HG02852 (cell line): ENCODE measurements around the gene MFSD12.
A peak's percentile ranks its signal among the peaks of the same experiment; 100 is the strongest.

Experiments used
- ATAC-seq: cut with Tn5 transposase; IDR thresholded peaks from one replicate; pipeline ENCODE4 v1.9.1; 2021; ENCODE audit warnings: mild to moderate bottlenecking, moderate library complexity; ENCODE audit not compliant: unreplicated experiment

Gene MFSD12

DNA sequence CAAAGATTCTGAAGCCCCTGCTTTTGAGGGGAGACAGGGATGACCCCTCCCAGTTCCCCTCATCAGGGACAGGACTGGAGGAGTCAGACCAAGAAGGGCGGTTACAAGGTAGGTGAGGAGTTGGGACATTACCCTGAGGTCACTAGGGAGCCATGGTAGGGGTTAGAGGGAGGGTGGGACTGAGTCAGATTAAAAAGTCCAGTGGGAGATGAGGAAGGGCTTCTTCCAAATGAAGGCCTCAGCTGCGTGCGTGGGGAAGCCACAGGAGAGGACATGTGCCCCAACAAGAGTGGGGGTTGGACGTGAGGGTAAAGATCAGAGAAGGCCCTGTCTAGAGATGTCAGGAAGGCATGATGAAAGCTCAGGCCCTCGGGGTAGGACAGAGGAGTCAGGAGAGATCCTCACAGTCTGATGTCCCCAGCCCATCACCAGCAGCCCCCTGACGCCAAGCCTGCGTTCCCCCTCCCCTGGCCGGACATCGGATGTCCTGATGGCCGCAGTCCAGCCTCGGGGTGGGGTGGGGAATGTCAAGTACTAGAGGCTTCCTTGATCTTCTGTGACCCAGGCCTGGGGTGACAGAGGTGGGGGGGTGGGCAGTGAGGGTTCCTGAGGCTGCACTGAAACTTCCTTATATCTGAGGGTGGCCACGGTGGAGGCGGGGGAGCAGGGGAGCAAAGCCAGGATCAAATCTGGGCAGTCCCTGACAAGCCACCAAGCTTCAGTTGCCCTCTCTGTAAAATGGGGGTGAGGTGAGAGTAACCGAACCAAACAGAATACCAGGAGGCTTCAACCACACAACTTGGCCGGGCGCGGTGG lies 6.5 kb upstream of the MFSD12 start:
- no peak for ATAC-seq

DNA sequence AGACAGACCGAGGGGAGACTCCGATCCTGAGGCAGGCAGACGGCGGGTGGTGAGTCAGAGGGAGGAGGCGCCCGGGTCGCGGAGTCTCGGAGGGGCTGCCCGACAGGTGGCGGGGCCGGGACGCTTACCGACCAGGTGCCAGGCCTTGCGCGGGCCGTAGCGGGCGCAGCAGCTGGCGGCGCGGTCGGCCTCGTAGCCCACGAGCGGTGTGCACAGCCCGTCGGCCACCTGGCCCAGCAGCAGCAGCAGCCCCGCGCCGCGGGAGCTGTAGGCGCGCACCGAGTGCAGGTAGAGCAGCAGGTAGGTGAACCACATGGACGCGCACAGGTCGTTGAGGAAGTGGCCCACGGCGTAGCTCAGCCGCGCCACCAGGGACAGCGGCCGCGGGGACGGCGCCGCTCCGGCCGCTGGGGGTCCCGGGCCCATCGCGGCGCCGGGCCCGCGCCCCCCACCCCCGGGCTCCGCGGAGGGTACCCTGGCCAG lies 367 bp downstream of the MFSD12 start:
- peak; percentile 28 for ATAC-seq

DNA sequence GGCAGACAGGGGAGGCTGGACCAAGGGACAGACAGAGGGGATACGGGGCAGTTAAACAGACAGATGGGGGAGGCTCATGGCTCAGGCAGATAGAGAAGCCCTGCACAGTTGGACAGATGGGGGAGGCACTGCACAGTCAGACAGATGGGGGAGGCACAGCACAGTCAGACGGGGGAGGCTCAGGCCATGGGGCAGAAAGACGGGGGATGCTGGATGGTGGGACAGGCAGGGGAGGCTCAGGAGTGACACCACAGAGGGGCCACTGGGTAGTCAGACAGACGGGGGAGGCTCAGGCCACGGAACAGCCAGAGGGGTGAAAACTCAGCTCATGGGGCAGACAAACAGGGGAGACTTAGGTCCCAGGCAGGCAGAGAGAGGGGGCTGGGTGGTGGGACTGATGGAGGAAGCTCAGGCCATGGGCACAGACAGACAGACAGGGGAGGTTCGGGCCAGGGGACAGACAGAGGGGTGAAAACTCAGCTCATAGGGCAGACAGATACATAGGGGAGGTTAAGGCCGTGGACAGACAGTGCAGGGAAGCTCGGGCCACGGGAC lies 886 bp downstream of the MFSD12 start:
- ATAC-seq: no peak

DNA sequence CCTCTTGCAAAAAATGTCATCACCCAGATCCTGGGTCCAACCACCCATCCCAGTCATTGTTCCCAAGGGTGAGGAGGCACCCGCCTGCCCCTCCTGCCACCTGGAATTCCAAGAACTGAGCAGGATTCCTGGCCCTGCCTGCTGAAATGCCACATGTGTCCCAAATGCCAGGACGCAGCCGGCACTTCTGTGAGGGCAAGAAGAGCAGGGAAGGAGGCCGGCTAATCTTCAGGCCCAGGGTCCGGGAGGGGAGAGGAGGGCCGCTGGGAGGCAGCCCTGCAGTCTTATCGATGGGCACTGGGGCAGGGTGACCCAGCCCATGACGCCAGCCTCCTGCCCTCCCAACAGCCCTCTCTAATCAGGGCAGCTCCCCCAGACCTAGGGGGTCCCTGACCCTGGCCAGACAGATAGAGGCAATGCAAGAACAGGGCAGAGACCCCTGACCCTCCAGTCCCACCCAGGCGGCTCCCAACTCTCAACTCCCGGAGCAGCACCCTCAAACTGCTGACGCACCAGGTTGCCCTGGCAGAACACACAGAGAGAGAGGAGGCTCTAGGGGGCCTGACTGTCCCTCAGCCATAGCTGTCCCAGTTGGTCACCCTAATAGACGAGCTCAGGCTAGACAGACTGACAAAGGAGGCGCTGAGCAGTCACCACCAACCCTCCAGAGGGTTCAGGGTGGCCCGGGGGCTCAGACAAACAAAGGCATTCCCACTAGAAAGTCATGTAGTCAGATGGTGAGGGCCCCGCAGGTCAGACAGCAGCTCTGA lies 1.5 kb downstream of the MFSD12 start:
- ATAC-seq: no peak

DNA sequence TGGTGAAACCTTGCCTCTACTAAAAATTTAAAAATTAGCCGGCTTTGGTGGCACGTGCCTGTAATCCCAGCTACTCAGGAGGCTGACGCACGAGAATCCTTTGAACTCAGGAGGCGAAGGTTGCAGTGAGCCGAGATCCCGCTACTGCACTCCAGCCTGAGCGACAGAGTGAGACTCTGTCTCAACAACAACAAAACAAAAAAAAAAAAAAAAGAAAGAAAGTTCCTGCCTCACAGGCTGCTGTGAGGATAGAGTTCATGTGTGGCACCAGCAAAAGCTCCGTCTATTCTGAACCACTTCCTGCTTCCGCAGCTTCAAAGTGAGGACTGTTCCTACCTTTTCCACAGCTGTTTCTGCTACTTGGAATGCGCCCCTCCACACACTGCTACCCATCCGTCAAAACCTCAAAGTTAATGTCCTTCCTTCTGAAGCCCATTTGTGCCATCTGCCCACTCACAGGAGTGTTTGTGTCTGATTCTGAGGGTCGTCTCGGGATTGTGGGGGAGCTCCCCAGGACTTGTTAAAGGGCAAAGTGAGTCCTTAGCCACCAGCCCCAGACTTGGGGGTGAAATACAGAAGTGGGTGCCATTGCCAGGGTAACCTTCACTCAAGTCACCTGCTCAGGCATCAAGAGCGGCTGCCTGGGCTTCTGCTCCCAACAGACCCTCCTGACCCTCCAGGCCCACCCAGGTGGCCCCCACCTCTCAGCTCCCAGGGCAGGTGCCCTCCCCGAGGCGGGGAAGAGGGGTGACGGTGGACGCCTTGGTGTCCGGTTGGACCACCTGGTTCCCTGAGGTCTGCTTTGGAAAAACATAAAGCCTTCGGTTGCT lies 2.9 kb downstream of the MFSD12 start:
- ATAC-seq: no peak

DNA sequence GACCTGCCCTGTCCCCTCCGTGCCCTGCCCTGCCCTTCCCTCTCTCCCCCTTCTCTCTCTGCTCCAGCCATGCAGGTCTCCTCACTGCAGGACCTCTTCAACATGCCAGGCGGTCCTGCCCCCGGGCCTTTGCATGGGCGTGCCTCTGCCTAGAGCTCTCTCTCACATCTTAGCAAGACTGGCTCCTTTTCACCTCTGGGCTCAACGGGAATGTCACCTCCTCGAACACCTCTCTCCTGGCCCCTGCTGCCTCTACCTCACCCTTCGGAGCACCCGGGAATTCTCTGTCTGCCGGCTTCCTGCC lies 5.6 kb downstream of the MFSD12 start:
- ATAC-seq: no peak

DNA sequence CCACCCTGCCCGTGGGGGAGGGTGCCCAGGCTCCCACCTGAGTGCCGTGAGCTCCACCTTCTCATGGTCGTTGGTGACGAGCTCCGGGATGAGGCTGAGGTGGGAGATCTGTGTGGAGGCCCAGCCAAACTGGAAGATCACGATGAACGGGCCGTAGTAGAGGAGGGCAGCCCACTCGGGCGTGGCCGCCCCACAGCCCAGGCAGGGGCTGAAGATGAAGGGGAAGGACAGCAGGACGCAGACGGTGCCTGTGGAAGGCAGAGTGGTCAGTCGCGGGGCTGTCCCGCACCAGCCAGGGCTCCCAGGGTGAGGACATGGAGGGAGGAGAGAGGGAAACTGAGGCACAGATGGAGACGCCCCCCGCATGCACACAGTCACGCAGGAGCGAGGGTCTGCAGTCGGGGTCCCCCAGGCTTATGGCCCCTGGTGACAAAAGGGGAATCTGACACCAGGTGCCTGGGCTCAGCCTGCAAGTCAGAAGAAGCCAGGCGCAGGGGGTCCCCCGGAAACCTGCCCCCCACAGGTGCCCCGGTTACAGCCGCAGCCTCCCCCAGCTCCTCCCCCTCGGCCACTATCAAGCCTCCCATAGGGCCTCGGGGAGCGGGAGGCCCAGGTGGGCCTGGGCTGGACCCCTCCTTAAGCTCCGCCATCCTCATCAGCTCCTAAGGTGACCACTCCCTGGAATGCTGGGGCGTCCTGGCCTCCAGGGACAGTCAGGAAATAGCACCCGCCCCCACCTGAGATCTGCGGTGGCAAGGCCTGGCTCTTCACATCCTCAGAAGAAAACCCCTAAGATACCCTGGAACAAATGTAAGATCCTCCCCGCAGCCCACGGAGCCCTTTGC lies 6.2 kb downstream of the MFSD12 start:
- ATAC-seq: no peak

DNA sequence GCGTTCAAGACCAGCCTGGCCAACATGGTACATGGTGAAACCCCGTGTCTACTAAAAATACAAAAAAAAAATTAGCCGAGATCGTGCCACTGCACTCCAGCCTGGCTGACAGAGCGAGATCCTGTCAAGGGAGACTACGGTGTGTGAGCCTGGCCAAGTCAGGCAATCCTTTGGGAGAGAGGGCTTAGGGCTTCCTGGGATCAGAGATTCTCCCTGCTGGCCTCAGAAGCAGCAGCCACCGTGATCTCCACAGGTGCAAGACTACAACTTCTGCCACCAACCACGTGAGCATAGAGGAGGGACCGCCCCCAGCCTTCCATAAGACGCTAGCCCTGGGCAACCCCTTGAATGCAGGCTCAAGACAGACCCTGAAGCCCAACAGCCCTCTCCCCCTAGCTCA lies 7.6 kb downstream of the MFSD12 start:
- ATAC-seq: no peak

DNA sequence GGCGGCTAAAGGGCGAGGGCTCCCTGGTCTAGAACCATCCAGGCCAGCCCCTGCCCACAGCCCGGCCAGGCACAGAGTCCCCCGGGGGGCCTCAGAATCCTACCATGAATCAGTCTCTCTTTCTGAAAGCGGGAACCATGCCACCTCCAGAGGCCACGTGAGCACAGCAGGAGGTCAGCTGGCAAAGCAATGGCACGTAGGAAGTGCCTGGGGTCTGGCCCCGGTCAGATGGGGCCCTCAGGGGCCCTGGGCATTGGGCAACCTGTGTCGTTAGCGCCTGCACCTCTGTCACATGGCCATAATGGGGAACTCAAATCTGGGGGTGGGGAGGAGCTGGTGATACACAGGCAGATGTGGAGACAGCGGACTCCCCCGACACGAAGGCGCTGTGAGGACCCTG lies 8.8 kb downstream of the MFSD12 start:
- no peak for ATAC-seq

DNA sequence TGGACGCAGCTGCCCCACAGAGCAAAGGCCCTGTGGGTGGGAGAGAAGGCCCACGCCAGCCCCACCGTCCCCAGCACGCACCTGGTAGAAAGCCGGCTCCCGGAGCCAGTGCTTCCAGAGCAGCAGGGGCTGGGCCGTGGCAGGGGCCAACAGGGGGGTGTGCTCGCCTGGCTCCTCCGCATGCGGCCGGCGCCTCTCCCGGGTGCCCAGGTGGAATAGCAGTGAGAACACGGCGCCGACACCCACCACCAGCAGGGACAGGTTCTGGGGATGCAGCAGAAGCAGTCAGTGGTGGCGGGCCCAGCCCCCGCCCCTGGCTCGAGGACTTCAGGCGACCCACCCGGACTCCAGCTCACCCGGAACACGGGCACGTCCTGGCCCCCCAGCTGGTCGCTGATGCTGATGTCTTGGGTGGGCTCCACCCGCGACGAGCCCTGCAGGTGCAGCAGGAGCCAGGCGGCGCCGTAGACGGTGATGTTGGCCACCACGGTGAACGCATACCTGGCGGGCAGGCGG lies 9.6 kb downstream of the MFSD12 start:
- ATAC-seq: no peak

DNA sequence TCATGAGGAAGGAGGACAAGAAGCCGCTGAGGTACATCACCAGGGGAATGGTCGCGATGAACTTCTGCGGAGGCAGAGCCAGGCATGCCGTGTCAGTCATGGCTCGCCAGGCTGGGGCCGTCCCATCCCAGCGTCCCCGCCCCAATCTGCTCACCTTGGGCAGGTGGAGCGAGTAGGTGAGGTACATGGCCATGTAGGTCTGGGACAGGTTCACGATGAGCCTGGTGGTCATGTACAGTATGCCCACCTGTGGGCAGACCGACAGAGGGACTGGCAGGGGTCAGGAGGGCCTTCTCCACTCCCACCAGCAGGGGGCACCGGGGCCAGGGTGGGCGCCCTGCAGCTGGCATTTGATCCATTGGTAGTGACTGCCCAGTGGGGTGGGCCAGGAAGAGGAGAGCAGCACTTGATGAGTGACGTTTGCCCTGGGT lies 10.1 kb downstream of the MFSD12 start:
- no peak for ATAC-seq

DNA sequence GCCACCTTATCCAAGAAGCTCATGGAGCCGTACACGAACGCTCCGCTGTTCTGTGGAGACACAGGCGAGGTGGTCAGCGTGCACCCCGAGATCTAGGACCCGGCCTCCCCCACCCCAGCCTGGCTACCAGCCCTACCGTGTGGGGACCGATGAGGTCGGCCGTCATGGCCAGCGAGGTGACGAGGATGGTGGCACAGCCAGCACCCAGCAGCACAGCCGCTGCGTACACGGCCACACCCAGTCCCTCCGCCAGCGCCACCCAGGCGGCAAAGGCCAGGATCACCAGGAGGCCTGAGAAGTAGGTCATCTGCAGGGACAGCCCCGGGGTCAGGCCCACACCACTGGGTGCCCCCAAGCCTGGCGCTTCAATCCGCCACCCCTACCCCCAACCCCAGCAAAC lies 11.3 kb downstream of the MFSD12 start:
- no peak for ATAC-seq

DNA sequence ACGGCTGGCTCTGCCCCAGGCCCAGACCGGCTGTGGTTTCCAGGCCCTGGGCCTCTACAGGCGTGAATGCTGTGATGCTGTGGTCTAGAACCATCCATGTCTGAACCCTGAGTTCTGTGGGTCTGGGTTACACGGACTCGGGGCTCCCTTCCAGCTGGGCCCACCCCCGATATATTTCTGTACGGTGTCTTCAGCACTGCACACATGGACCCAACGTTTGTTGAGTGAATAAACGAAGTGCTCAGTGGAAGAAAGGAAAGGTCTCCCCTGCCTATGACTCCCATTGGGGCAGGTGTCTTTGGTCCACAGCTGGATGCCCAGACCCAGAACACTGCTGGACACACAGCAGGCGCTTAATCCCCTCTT lies 11.7 kb downstream of the MFSD12 start:
- ATAC-seq: no peak

DNA sequence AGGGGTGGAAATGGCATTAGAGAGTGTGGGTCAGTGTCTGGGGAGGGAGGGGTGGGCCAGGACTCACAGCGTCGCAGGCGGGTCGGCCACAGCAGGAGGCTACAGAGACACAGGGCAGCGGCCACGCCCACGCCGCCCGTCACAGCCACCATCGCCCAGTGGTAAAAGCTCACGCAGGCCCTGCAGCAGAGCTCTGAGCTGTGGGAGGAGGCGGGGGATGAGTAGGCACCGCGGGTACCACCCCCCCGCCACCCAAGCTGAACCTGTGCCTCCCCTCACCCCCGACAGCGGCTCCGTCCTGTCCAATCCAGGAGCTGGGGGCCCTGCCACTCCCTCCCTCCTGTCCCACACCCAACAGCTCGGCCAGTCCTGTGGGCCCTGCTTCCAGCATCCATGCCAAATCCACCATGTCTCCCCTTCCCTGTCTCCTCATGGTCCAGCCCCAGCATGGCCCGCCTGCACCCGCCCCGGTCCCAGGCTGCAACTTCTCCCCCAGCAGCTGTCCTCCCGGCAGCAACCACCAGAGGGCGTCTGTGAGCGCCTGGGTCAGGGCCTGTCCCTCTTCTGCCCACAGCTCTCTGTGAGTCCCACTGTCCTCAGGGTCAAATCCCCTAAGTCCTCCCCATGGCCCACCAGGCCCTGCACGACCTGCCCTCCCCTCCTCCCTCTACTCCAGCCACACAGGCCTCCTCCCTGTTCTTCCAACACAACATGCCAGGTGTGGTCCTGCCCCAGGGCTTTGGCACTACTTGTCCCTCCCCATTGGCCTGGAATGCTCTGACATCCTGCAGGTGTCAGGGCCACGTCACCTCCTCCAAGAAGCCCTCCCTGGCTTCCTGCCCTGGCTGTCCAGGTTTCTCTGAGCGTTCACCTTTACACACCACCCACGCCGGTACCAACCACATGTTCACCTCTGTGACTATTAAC lies 12.4 kb downstream of the MFSD12 start:
- ATAC-seq: no peak

DNA sequence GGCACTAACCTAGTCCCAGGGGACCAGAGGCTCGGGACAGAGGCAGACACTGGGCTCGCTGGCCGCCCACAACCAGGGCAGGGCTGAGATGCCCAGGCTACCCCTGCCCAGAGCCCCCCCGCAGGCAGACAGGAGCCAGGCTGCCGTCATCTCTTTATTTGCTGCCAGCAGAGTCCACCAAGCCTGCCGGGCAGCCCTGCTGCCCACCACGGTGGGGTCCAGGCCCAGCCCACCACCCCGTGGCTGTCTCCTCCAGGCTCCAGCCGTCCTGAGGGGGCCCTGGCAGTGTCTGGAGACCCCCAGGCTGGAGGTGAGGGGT lies 13.4 kb downstream of the MFSD12 start:
- ATAC-seq: no peak

DNA sequence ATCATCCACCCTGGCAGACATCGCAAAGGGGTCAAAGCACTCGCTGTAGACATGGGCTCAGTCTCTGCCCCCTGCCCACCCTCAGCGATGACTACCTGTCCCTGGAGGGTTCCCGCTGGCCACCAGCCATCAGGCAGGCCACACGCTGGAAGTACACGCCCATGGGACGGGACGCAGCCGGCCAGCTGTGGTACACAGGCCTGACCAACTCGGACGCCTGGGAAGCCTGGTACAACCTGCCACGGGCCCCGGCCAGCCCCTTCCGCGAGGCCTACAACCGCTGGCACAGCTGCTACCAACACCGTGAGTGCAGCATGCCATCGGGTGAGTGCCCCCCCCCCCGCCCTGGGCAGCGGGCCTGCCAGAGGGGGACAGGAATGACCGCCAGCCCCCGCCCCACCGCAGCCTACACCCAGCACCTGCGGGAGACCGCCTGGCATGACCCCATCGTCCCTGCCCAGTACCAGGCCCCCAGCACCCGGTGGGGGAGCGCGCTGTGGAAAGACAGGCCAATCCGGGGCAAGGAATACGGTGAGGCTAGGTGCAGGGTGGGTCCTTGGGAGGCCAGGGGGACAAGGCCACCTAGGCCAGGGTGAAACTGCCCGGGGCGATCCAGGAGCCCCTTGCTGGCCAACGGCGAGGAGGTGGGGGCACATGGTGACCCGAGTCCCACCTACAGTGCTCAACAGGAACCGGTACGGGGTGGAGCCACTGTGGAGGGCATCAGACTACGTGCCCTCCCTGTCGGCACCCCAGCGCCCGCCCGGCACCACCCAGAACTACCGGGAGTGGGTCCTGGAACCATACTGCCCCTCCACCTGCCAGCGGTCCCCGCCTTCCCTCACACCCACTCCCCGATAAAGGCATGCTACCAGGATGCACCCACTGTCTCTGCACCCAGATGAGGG lies 14.0 kb downstream of the MFSD12 start:
- ATAC-seq: no peak

DNA sequence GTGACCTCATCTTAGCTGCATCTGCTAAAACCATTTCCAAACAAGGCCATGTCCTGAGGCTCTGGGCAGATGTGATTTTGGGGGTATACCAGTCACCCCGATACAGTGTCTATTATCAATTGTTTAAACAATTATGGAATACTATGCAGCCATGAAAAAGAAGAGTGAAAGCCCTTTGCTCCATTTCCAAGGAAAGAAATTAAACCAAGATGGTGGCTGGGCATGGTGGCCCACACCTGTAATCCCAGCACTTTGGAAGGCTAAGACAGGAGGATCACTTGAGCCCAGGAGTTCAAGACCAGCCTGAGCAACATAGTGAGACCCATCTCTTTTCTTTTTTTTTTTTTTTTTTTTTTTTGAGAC lies 17.6 kb downstream of the MFSD12 start:
- no peak for ATAC-seq
